Naive thymus-derived CD4-positive, alpha-beta T cell (primary cell): ENCODE data around the gene SPTY2D1. TPM values are rescaled to one million over a fixed set of nuclear protein-coding genes. Genes with fewer than 3 reads are reported as not detected.

Experiments used
- ATAC-seq: fragments of 150-1000 bp; cut with Tn5 transposase; 2 replicates; pipeline ENCODE4 v1.10.0; 2021; ENCODE audit warnings: mild to moderate bottlenecking, moderate library complexity
- CTCF ChIA-PET: fragments of 350-600 bp; sonication (Branson Sonifier 250); formaldehyde crosslinking; loops from one replicate; lab custom pipeline; 2021; ENCODE audit warnings: antibody characterized with exemption; lab: Charles Lee
- POLR2A ChIA-PET: fragments of 350-600 bp; sonication (Branson Sonifier 250); formaldehyde crosslinking; loops from one replicate; lab custom pipeline; 2021; ENCODE audit warnings: antibody characterized with exemption, inconsistent platforms; lab: Charles Lee
- DNase-seq, 9 donors: peaks; one replicate each; pipeline versions ENCODE4 v3.0.0 to v3.0.0-alpha.2; 2020 to 2022; ENCODE audit warnings: mixed read lengths in 1 of 9
- H3K27ac ChIP-seq: one replicate; pipeline ENCODE4 v1.7.0; 2013; ENCODE audit warnings: mild to moderate bottlenecking, low read depth, low read length, moderate library complexity
- H3K27me3 ChIP-seq, 2 donors: one replicate each; pipeline ENCODE4 v1.7.0; 2013; ENCODE audit warnings: low read length in 2 of 2, mild to moderate bottlenecking in 2 of 2, moderate library complexity in 2 of 2; ENCODE audit not compliant: control insufficient read depth in 2 of 2, insufficient read depth in 2 of 2
- H3K36me3 ChIP-seq, 3 experiments: 1 replicate in 2 of 3; 2 replicates in 1 of 3; pipeline ENCODE4 v1.7.0; 2013; ENCODE audit warnings: low read length in 3 of 3, mild to moderate bottlenecking in 3 of 3, moderate library complexity in 1 of 3; ENCODE audit not compliant: insufficient read depth in 3 of 3, control insufficient read depth in 2 of 3
- H3K4me1 ChIP-seq, 2 donors: one replicate each; pipeline ENCODE4 v1.7.0; 2013; ENCODE audit warnings: low read length in 2 of 2, mild to moderate bottlenecking in 2 of 2, moderate library complexity in 1 of 2; ENCODE audit not compliant: control insufficient read depth in 2 of 2, insufficient read depth in 2 of 2
- H3K4me3 ChIP-seq: 2 replicates; pipeline ENCODE4 v1.7.0; 2013; ENCODE audit warnings: mild to moderate bottlenecking, low read length
- H3K9me3 ChIP-seq, 3 experiments: 1 replicate in 2 of 3; 2 replicates in 1 of 3; pipeline ENCODE4 v1.7.0; 2013; ENCODE audit warnings: low read length in 3 of 3; ENCODE audit not compliant: control insufficient read depth in 2 of 3
- H3K27ac Mint-ChIP-seq, 9 donors: one replicate each; pipeline ENCODE4 v1.8.0; 2020 to 2022; ENCODE audit warnings: mixed read lengths in 9 of 9, mild to moderate bottlenecking in 8 of 9, moderate library complexity in 5 of 9, inconsistent platforms in 2 of 9
- H3K27me3 Mint-ChIP-seq, 5 donors: one replicate each; pipeline ENCODE4 v1.8.0; 2021 to 2022; ENCODE audit warnings: mixed read lengths in 5 of 5, mild to moderate bottlenecking in 1 of 5
- H3K36me3 Mint-ChIP-seq, 5 donors: one replicate each; pipeline ENCODE4 v1.8.0; 2020 to 2022; ENCODE audit warnings: mixed read lengths in 5 of 5, mild to moderate bottlenecking in 3 of 5, inconsistent platforms in 1 of 5
- H3K4me1 Mint-ChIP-seq, 7 donors: one replicate each; pipeline ENCODE4 v1.8.0; 2020 to 2022; ENCODE audit warnings: mixed read lengths in 7 of 7, mild to moderate bottlenecking in 3 of 7, inconsistent platforms in 1 of 7
- H3K4me3 Mint-ChIP-seq, 10 donors: one replicate each; pipeline ENCODE4 v1.8.0; 2020 to 2022; ENCODE audit warnings: mild to moderate bottlenecking in 10 of 10, mixed read lengths in 10 of 10, moderate library complexity in 6 of 10, inconsistent platforms in 2 of 10
- H3K9me3 Mint-ChIP-seq, 11 donors: one replicate each; pipeline ENCODE4 v1.8.0; 2020 to 2022; ENCODE audit warnings: mixed read lengths in 11 of 11, mild to moderate bottlenecking in 4 of 11, inconsistent platforms in 1 of 11, moderate library complexity in 1 of 11
- intact Hi-C, 2 donors: fragments of 100-400 bp; cut with micrococcal nuclease; formaldehyde crosslinking; loops; one replicate each; pipeline ENCODE4 v1.15.1; 2023
- polyA plus RNA-seq, 2 donors: library from polyadenylated mRNA; unstranded; fragments of 300-500 nt; fragmentation: Illumina TruSeq; gene quantifications; one replicate each; pipeline ENCODE4 v1.2.3, GENCODE V29; 2021
- total RNA-seq, 6 experiments: library from RNA in 5 of 6; stranded (reverse) in 5 of 6; gene quantifications; 1 replicate in 5 of 6; 2 replicates in 1 of 6; pipeline ENCODE4 v1.2.3 and lab custom pipeline; 2021 to 2026

SPTY2D1 gene
- total and polyA plus RNA-seq, 7 experiments from 2014 or later: 7.1 to 37.4 (median 27.1) TPM

GRCh38 chr11:18563090-18563730 is 70.9 kb downstream of the SPTY2D1 start:
- CTCF ChIA-PET: no interaction called here
- Histone ChIP-seq H3K4me1 (no peaks in the 10 kb centered on the region), H3K27ac (no peak overlapping the region), H3K4me3 (no peak overlapping the region), H3K27me3 (no peaks in the 10 kb centered on the region), H3K36me3 (no peaks in the 10 kb centered on the region), H3K9me3 (no peaks in the 10 kb centered on the region)
- Mint-ChIP-seq H3K36me3 (peaks cover 0 to 8% (median 6%) of the 10 kb centered on the region in 5 donors), H3K27ac (no peak overlapping the region), H3K4me1 (no peaks in the 10 kb centered on the region), H3K9me3 (no peaks in the 10 kb centered on the region), H3K27me3 (no peaks in the 10 kb centered on the region), H3K4me3 (no peak overlapping the region)
- DNase-seq (no peak), ATAC-seq (no peak)
- intact Hi-C loops: no loop called here
- POLR2A ChIA-PET: interaction anchor here (0.7 kb wide), 1 partner anchor 117 kb away, joined by 7 read pairs; no protein-coding TSS in a partner anchor

Other genes with a start within 250 kb of the SPTY2D1 start
- 1,000 to 10,000 TPM in 1 of 5 experiments, 100 to 1,000 TPM in 2, 10 to 100 TPM in 2; 89.5 to 1,229 (median 211) TPM for gene LDHA, start 239.8 kb downstream of the SPTY2D1 start, total RNA-seq
- gene LDHA, start 239.8 kb downstream of the SPTY2D1 start, polyA plus RNA-seq: 100 to 1,000 TPM; 321 to 353 TPM
- gene LDHC, start 222.0 kb downstream of the SPTY2D1 start, total RNA-seq: not detected
- 1 to 10 TPM in 1 of 2 donors, not detected in 1; 3.6 TPM for gene LDHC, start 222.0 kb downstream of the SPTY2D1 start, polyA plus RNA-seq
- gene LDHAL6A, start 178.5 kb downstream of the SPTY2D1 start, total RNA-seq: under 1 TPM in 1 of 5 experiments, not detected in 4; 0.86 TPM
- under 1 TPM; 0.25 to 0.37 TPM for gene LDHAL6A, start 178.5 kb downstream of the SPTY2D1 start, polyA plus RNA-seq
- 10 to 100 TPM; 16.8 to 46.3 (median 36.3) TPM for gene TSG101, start 107.4 kb downstream of the SPTY2D1 start, total RNA-seq
- gene TSG101, start 107.4 kb downstream of the SPTY2D1 start, polyA plus RNA-seq: 10 to 100 TPM; 40.8 to 61.4 TPM
- gene UEVLD, start 45.6 kb downstream of the SPTY2D1 start, total RNA-seq: 10 to 100 TPM in 1 of 5 experiments, 1 to 10 TPM in 4; 3.6 to 19.8 (median 5.8) TPM
- 1 to 10 TPM; 3.8 to 4.2 TPM for gene UEVLD, start 45.6 kb downstream of the SPTY2D1 start, polyA plus RNA-seq
- gene MISFA, start 34.6 kb downstream of the SPTY2D1 start, total RNA-seq: 1 to 10 TPM in 1 of 5 experiments, under 1 TPM in 1, not detected in 3; 0.75 to 2.2 TPM
- under 1 TPM; 0.21 to 0.41 TPM for gene MISFA, start 34.6 kb downstream of the SPTY2D1 start, polyA plus RNA-seq
- 1 to 10 TPM in 4 of 5 experiments, under 1 TPM in 1; 0.53 to 6.5 (median 5.5) TPM for gene TMEM86A, start 64.4 kb upstream of the SPTY2D1 start, total RNA-seq
- gene TMEM86A, start 64.4 kb upstream of the SPTY2D1 start, polyA plus RNA-seq: 1 to 10 TPM in 1 of 2 donors, under 1 TPM in 1; 0.69 to 1.3 TPM
- 1 to 10 TPM; 1.5 to 5.8 (median 4.5) TPM for gene IGSF22, start 91.8 kb upstream of the SPTY2D1 start, total RNA-seq
- 1 to 10 TPM; 2.0 to 2.6 TPM for gene IGSF22, start 91.8 kb upstream of the SPTY2D1 start, polyA plus RNA-seq
- not detected for gene PTPN5, start 157.5 kb upstream of the SPTY2D1 start, total RNA-seq
- gene PTPN5, start 157.5 kb upstream of the SPTY2D1 start, polyA plus RNA-seq: not detected